Neural cell (in vitro differentiated cells): Measurements from ENCODE around the gene DTD1. TPM values are rescaled to one million over a fixed set of nuclear protein-coding genes. Genes with fewer than 3 reads are reported as not detected.

Experiments used
- H2AFZ ChIP-seq: fragments of 200-600, 300-800 bp; sonication (generic), shearing (Covaris generic); 2 replicates; pipeline ENCODE4 v1.6.0; 2014; ENCODE audit warnings: low read depth, mild to moderate bottlenecking, antibody characterized with exemption, low read length, moderate library complexity
- H3F3A ChIP-seq: fragments of 200-600 bp; shearing (Covaris generic); 2 replicates; pipeline ENCODE4 v1.6.1; 2016; ENCODE audit warnings: mild to moderate bottlenecking, moderate library complexity, mixed read lengths, antibody characterized with exemption, low read length; ENCODE audit not compliant: insufficient read depth, poor library complexity, severe bottlenecking
- H3K27ac ChIP-seq: fragments of 200-600, 300-800 bp; sonication (generic), shearing (Covaris generic); 2 replicates; pipeline ENCODE4 v1.5.1; 2014; ENCODE audit warnings: mild to moderate bottlenecking, low read length, moderate library complexity
- H3K27me3 ChIP-seq: fragments of 300-800, 200-600 bp; sonication (generic), shearing (Covaris generic); 2 replicates; pipeline ENCODE4 v1.6.0; 2014; ENCODE audit warnings: mild to moderate bottlenecking, low read depth, low read length, moderate library complexity; ENCODE audit not compliant: insufficient read depth
- H3K36me3 ChIP-seq: fragments of 300-800, 200-600 bp; sonication (generic), shearing (Covaris generic); 2 replicates; pipeline ENCODE4 v1.5.1; 2014; ENCODE audit warnings: mild to moderate bottlenecking, antibody characterized with exemption, low read length, moderate library complexity; ENCODE audit not compliant: insufficient read depth
- H3K4me2 ChIP-seq: fragments of 300-800, 200-600 bp; sonication (generic), shearing (Covaris generic); 2 replicates; pipeline ENCODE4 v1.6.0; 2014; ENCODE audit warnings: mild to moderate bottlenecking, low read length
- H3K4me3 ChIP-seq: fragments of 300-800, 200-600 bp; sonication (generic), shearing (Covaris generic); 2 replicates; pipeline ENCODE4 v1.5.1; 2014; ENCODE audit warnings: mild to moderate bottlenecking, low read length, moderate library complexity
- H3K79me2 ChIP-seq: fragments of 200-600 bp; shearing (Covaris generic); replicated peaks from 2 replicates; pipeline ENCODE4 v1.6.0; 2014; ENCODE audit warnings: mild to moderate bottlenecking, low read length, moderate library complexity; ENCODE audit not compliant: insufficient read depth
- H3K9ac ChIP-seq: fragments of 300-800, 200-600 bp; sonication (generic), shearing (Covaris generic); 2 replicates; pipeline ENCODE4 v1.6.1; 2016; ENCODE audit warnings: mild to moderate bottlenecking, low read length, mixed read lengths
- H3K9me2 ChIP-seq: fragments of 200-600 bp; shearing (Covaris generic); 2 replicates; pipeline ENCODE4 v1.6.1; 2016; ENCODE audit warnings: mild to moderate bottlenecking, low read length, mixed read lengths; ENCODE audit not compliant: insufficient read depth
- H3K9me3 ChIP-seq: fragments of 200-600, 300-800 bp; sonication (generic), shearing (Covaris generic); 2 replicates; pipeline ENCODE4 v1.6.1; 2016; ENCODE audit warnings: mild to moderate bottlenecking, mixed run types, low read length, moderate library complexity, mixed read lengths
- H4K20me1 ChIP-seq: fragments of 200-600 bp; shearing (Covaris generic); 2 replicates; pipeline ENCODE4 v1.6.1; 2016; ENCODE audit warnings: mild to moderate bottlenecking, mixed run types; ENCODE audit not compliant: insufficient read depth
- CTCF ChIP-seq: fragments of 450-650 bp; IDR thresholded peaks from 2 replicates; pipeline ENCODE4 v1.5.1; 2014; ENCODE audit warnings: antibody characterized with exemption, mild to moderate bottlenecking, moderate library complexity; ENCODE audit not compliant: poor library complexity, severe bottlenecking
- EP300 ChIP-seq: fragments of 450-650 bp; conservative IDR thresholded peaks from 2 replicates; pipeline ENCODE4 v1.6.1; 2014; ENCODE audit warnings: antibody characterized with exemption, mild to moderate bottlenecking, moderate library complexity; ENCODE audit not compliant: poor library complexity, severe bottlenecking
- EZH2 ChIP-seq: fragments of 200-600, 300-800 bp; shearing (Covaris generic), sonication (generic); IDR thresholded peaks from 2 replicates; pipeline ENCODE4 v1.6.1; 2014; ENCODE audit warnings: antibody characterized with exemption, low read length, borderline replicate concordance, mild to moderate bottlenecking; ENCODE audit not compliant: insufficient read depth, poor library complexity, severe bottlenecking
- MXI1 ChIP-seq: fragments of 450-650 bp; conservative IDR thresholded peaks from 2 replicates; pipeline ENCODE4 v1.6.1; 2014; ENCODE audit warnings: antibody characterized with exemption, mild to moderate bottlenecking; ENCODE audit not compliant: poor library complexity, severe bottlenecking
- POLR2AphosphoS5 ChIP-seq: IDR thresholded peaks from 2 replicates; pipeline ENCODE4 v1.6.1; 2012
- RAD21 ChIP-seq: fragments of 450-650 bp; conservative IDR thresholded peaks from 2 replicates; pipeline ENCODE4 v1.6.1; 2014; ENCODE audit warnings: antibody characterized with exemption, mild to moderate bottlenecking, moderate library complexity
- REST ChIP-seq: IDR thresholded peaks from 2 replicates; pipeline ENCODE4 v1.6.1; 2012; ENCODE audit warnings: borderline replicate concordance
- SMC3 ChIP-seq: fragments of 450-650 bp; conservative IDR thresholded peaks from 2 replicates; pipeline ENCODE4 v1.6.1; 2014; ENCODE audit warnings: antibody characterized with exemption, mild to moderate bottlenecking, moderate library complexity; ENCODE audit not compliant: poor library complexity
- TAF1 ChIP-seq: IDR thresholded peaks from 2 replicates; pipeline ENCODE4 v1.6.1; 2012; ENCODE audit warnings: low read depth
- polyA minus RNA-seq: library from RNA; depleted of rRNA, polyadenylated mRNA; stranded (reverse); fragments of >200 nt; gene quantifications from 2 replicates; pipeline ENCODE4 v1.2.3, GENCODE V29; 2014
- polyA plus RNA-seq: library from polyadenylated mRNA; depleted of rRNA; stranded (reverse); fragments of >200 nt; gene quantifications from 2 replicates; pipeline ENCODE4 v1.2.3, GENCODE V29; 2014

The DTD1 gene
- polyA plus RNA-seq: 337 and 352 TPM in 2 replicates
- polyA minus RNA-seq: 135 and 158 TPM in 2 replicates

- Histone ChIP-seq H3F3A (no peaks in the 10 kb centered on the region), H3K27ac (peak within 1 kb of the TSS; percentile 91), H4K20me1 (no peaks in the 10 kb centered on the region), H3K9me2 (no peaks in the 10 kb centered on the region), H3K27me3 (no peaks in the 10 kb centered on the region), H3K4me2 (peak within 1 kb of the TSS; percentile 97), H3K9me3 (no peaks in the 10 kb centered on the region), H3K9ac (peak within 1 kb of the TSS; percentile 92), H3K36me3 (no peaks in the 10 kb centered on the region), H3K4me3 (peak within 1 kb of the TSS; percentile 85), H2AFZ (peak within 1 kb of the TSS; percentile 83), H3K79me2 (peaks cover 44% of the 10 kb centered on the region)
- TF ChIP-seq POLR2AphosphoS5 (peak; percentile 69), MXI1 (peak; percentile 83), CTCF (peak; percentile 88), RAD21 (peak; percentile 56), REST (peak; percentile 82), EP300 (peak; percentile 67), SMC3 (peak; percentile 64), EZH2 (no peak), TAF1 (peak; percentile 91)
Measured at GRCh38 chr20:18587665-18588573, at the start of gene DTD1. DTD1 (plus strand) TSS chr20:18588054; CDS start chr20:18588073, 19 bp downstream.

- Histone ChIP-seq H2AFZ (no peak overlapping the region), H3K9me3 (no peaks in the 10 kb centered on the region), H3K4me2 (no peak overlapping the region), H3K36me3 (peaks cover 9% of the 10 kb centered on the region), H3K27me3 (no peaks in the 10 kb centered on the region), H3F3A (no peaks in the 10 kb centered on the region), H3K9ac (no peak overlapping the region), H3K4me3 (no peak overlapping the region), H4K20me1 (no peaks in the 10 kb centered on the region), H3K9me2 (no peaks in the 10 kb centered on the region), H3K27ac (no peak overlapping the region), H3K79me2 (no peaks in the 10 kb centered on the region)
- TF ChIP-seq SMC3 (no peak), RAD21 (no peak), EZH2 (no peak), MXI1 (no peak), EP300 (no peak)
Measured at GRCh38 chr20:18541741-18542140, 46.1 kb upstream of the DTD1 start.
